Lower leg skin (tissue), 4 donors: ENCODE measurements around the gene KNTC1. TPM values are rescaled to one million over a fixed set of nuclear protein-coding genes. Genes with fewer than 3 reads are reported as not detected.
"Not testable (repeated sequence)": the region's sequence is repeated elsewhere in the genome, so short reads cannot be mapped to it uniquely, and the experiment has no call there.

Experiments used
- DNase-seq, 2 donors: peaks; one replicate each; pipeline ENCODE4 v3.0.0-alpha.2; 2019; ENCODE audit warnings: low spot score in 2 of 2
- H3K4me3 ChIP-seq: fragments of 200-600 bp; sonication (generic); 2 replicates; pipeline ENCODE4 v1.5.1; 2017; ENCODE audit warnings: mild to moderate bottlenecking, low read depth; ENCODE audit not compliant: poor library complexity, severe bottlenecking
- CTCF ChIP-seq, 3 donors: fragments of 450-650 bp; IDR thresholded peaks; one replicate each; pipeline ENCODE4 v1.5.1; 2016; ENCODE audit warnings: antibody characterized with exemption in 3 of 3, mild to moderate bottlenecking in 3 of 3, moderate library complexity in 2 of 3
- POLR2A ChIP-seq, 2 donors: fragments of 450-650 bp; IDR thresholded peaks; one replicate each; pipeline ENCODE4 v1.6.1; 2016 to 2017; ENCODE audit warnings: antibody characterized with exemption in 2 of 2, mild to moderate bottlenecking in 1 of 2, moderate library complexity in 1 of 2
- WGBS, 2 donors: methylation state at CpG; one replicate each; pipeline ENCODE4 v1.1.5; 2018; 5-methylcytosine and 5-hydroxymethylcytosine counted together
- intact Hi-C: fragments of 100-400 bp; cut with DNase I; formaldehyde crosslinking; loops from one replicate; pipeline ENCODE4 v1.15.0; 2023; ENCODE audit warnings: low total_unique reads
- total RNA-seq, 4 donors: library from RNA; depleted of rRNA; stranded (reverse); fragments of >200 nt; gene quantifications; one replicate each; pipeline ENCODE4 v1.1.0, GENCODE V29; 2016

Gene KNTC1
- total RNA-seq, 4 donors from 2014 or later = 3.8 to 13.1 (median 10.4) TPM

- H3K4me3 ChIP-seq = no peak overlapping the region
- 56 to 63% methylated on average over 5 of the region's 5 CpGs for WGBS, 2 donors
- TF ChIP-seq CTCF (IDR thresholded peaks at IDR 0.05) = no peak
- TF ChIP-seq POLR2A (IDR thresholded peaks at IDR 0.05) = no peak
- peak in 1 of 2 donors; percentile 25 for DNase-seq
- intact Hi-C loops = loop anchor here (5.0 kb wide), 1 partner anchor 117 kb away; the partner anchor contains the start of gene DENR
Measured at GRCh38 chr12:122635471-122635870, 108.4 kb downstream of the KNTC1 start.

GRCh38 chr12:122643207-122643805, 116.3 kb downstream of the KNTC1 start:
- intact Hi-C loops = no loop called here
- WGBS, 2 donors = 70 to 76% methylated on average over 7 of the region's 7 CpGs

GRCh38 chr12:122646517-122647217, 119.6 kb downstream of the KNTC1 start:
- H3K4me3 ChIP-seq = no peak overlapping the region
- TF ChIP-seq CTCF (IDR thresholded peaks at IDR 0.05) (no peak), POLR2A (IDR thresholded peaks at IDR 0.05) (no peak)
- 58 to 60% methylated on average over 8 of the region's 8 CpGs for WGBS, 2 donors
- peak in 1 of 2 donors; percentile 37 for DNase-seq
- intact Hi-C loops = no loop called here

More at GRCh38 chr12:122643207-122643805, 116.3 kb downstream of the KNTC1 start:
- peak in 1 of 2 donors; percentile 58 for DNase-seq
- H3K4me3 ChIP-seq = no peak overlapping the region
- TF ChIP-seq POLR2A (IDR thresholded peaks at IDR 0.05) (no peak), CTCF (IDR thresholded peaks at IDR 0.05) (no peak)

GRCh38 chr12:122651520-122652224, 124.6 kb downstream of the KNTC1 start:
- intact Hi-C loops = no loop called here
- H3K4me3 ChIP-seq = no peak overlapping the region
- WGBS, 2 donors = 39 to 42% methylated on average over 11 of the region's 11 CpGs
- TF ChIP-seq POLR2A (IDR thresholded peaks at IDR 0.05) (no peak), CTCF (IDR thresholded peaks at IDR 0.05) (no peak)
- DNase-seq = no peak

GRCh38 chr12:122653291-122653690, 126.2 kb downstream of the KNTC1 start:
- DNase-seq, intact Hi-C loops, H3K4me3 ChIP-seq: not testable (repeated sequence)
- WGBS, 2 donors = 94 to 96% methylated on average over 8 of the region's 8 CpGs

GRCh38 chr12:122656298-122656697, 129.2 kb downstream of the KNTC1 start:
- 71 to 76% methylated on average over 3 of the region's 3 CpGs for WGBS, 2 donors
- no peak for DNase-seq
- intact Hi-C loops = no loop called here
- no peak for TF ChIP-seq POLR2A (IDR thresholded peaks at IDR 0.05)
- no peak for TF ChIP-seq CTCF (IDR thresholded peaks at IDR 0.05)
- H3K4me3 ChIP-seq = no peak overlapping the region
